HepG2 (cell line): ENCODE data around the gene FXYD5.

Experiments
- AHR ChIP-seq: IDR thresholded peaks from 2 replicates; pipeline ENCODE4 v1.6.1; 2018; ENCODE audit warnings: missing genetic modification reagents, missing compliant biosample characterization
- LBX2 ChIP-seq: sonication (generic); formaldehyde crosslinking; IDR thresholded peaks from 2 replicates; pipeline ENCODE4 v1.5.0; 2020; ENCODE audit warnings: missing genetic modification reagents, mild to moderate bottlenecking, borderline replicate concordance
- TFAP4 ChIP-seq: sonication (generic); IDR thresholded peaks from 2 replicates; pipeline ENCODE4 v1.6.1; 2016; ENCODE audit warnings: low read depth, borderline replicate concordance
- ZFP36 ChIP-seq: fragments of 150-350 bp; IDR thresholded peaks from 2 replicates; pipeline ENCODE4 v1.6.1; 2018; ENCODE audit warnings: borderline replicate concordance, low read length, low read depth; ENCODE audit not compliant: partially characterized antibody
- TF ChIP-seq, protein P1 (sequence below): sonication (generic); formaldehyde crosslinking; IDR thresholded peaks from 2 replicates; pipeline ENCODE4 v1.5.0; 2020; ENCODE audit warnings: mild to moderate bottlenecking, missing genetic modification reagents, moderate library complexity
- TF ChIP-seq, protein P2 (sequence below): sonication (generic); formaldehyde crosslinking; IDR thresholded peaks from 2 replicates; pipeline ENCODE4 v1.4.0; 2020; ENCODE audit warnings: missing genetic modification reagents

- TF ChIP-seq ZFP36 (no peak), LBX2 (CRISPR knock-in tag) (no peak), AHR (CRISPR knock-in tag) (no peak), TFAP4 (no peak)
- TF ChIP-seq, protein P1, sequence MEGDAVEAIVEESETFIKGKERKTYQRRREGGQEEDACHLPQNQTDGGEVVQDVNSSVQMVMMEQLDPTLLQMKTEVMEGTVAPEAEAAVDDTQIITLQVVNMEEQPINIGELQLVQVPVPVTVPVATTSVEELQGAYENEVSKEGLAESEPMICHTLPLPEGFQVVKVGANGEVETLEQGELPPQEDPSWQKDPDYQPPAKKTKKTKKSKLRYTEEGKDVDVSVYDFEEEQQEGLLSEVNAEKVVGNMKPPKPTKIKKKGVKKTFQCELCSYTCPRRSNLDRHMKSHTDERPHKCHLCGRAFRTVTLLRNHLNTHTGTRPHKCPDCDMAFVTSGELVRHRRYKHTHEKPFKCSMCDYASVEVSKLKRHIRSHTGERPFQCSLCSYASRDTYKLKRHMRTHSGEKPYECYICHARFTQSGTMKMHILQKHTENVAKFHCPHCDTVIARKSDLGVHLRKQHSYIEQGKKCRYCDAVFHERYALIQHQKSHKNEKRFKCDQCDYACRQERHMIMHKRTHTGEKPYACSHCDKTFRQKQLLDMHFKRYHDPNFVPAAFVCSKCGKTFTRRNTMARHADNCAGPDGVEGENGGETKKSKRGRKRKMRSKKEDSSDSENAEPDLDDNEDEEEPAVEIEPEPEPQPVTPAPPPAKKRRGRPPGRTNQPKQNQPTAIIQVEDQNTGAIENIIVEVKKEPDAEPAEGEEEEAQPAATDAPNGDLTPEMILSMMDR: no peak
- TF ChIP-seq, protein P2, sequence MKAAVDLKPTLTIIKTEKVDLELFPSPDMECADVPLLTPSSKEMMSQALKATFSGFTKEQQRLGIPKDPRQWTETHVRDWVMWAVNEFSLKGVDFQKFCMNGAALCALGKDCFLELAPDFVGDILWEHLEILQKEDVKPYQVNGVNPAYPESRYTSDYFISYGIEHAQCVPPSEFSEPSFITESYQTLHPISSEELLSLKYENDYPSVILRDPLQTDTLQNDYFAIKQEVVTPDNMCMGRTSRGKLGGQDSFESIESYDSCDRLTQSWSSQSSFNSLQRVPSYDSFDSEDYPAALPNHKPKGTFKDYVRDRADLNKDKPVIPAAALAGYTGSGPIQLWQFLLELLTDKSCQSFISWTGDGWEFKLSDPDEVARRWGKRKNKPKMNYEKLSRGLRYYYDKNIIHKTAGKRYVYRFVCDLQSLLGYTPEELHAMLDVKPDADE: no peak
Measured at GRCh38 chr19:35128398-35129057, 26.0 kb upstream of the FXYD5 start.
